Omental fat pad (tissue), 4 donors: ENCODE measurements around the gene HIVEP2. TPM values are rescaled to one million over a fixed set of nuclear protein-coding genes. Genes with fewer than 3 reads are reported as not detected.

Source experiments
- ATAC-seq: fragments of 150-250 bp; one replicate; pipeline ENCODE4 v1.9.1; 2016; ENCODE audit warnings: mild to moderate bottlenecking, moderate library complexity; ENCODE audit not compliant: low FRiP score
- DNase-seq: peaks from one replicate; pipeline ENCODE4 v3.0.0-alpha.2; 2019; ENCODE audit warnings: low spot score
- CTCF ChIP-seq, 3 donors: fragments of 450-650 bp; IDR thresholded peaks; one replicate each; pipeline ENCODE4 v1.5.1; 2016 to 2017; ENCODE audit warnings: antibody characterized with exemption in 3 of 3, mild to moderate bottlenecking in 3 of 3, moderate library complexity in 2 of 3
- total RNA-seq, 4 donors: library from RNA; depleted of rRNA; stranded (reverse); fragments of >200 nt; gene quantifications; one replicate each; pipeline ENCODE4 v1.1.0, GENCODE V29; 2016

The HIVEP2 gene
- total RNA-seq, 4 donors from 2014 or later, result 14.9 to 47.3 (median 26.9) TPM

GRCh38 chr6:142868917-142869316, 76.1 kb downstream of the HIVEP2 start:
- ATAC-seq, result no peak
- no peak for TF ChIP-seq CTCF (IDR thresholded peaks at IDR 0.05)

GRCh38 chr6:142867988-142868812, 76.8 kb downstream of the HIVEP2 start:
- no peak for TF ChIP-seq CTCF (IDR thresholded peaks at IDR 0.05)
- DNase-seq (no peak), ATAC-seq (no peak)

More at GRCh38 chr6:142868917-142869316, 76.1 kb downstream of the HIVEP2 start:
- DNase-seq, result no peak

GRCh38 chr6:142867355-142867801, 77.6 kb downstream of the HIVEP2 start:
- ATAC-seq (no peak), DNase-seq (no peak)
- no peak for TF ChIP-seq CTCF (IDR thresholded peaks at IDR 0.05)

GRCh38 chr6:142863981-142864380, 81.0 kb downstream of the HIVEP2 start:
- DNase-seq (no peak), ATAC-seq (no peak)
- TF ChIP-seq CTCF (IDR thresholded peaks at IDR 0.05), result no peak

GRCh38 chr6:142861711-142862110, 83.3 kb downstream of the HIVEP2 start:
- DNase-seq (no peak), ATAC-seq (no peak)
- no peak for TF ChIP-seq CTCF (IDR thresholded peaks at IDR 0.05)

GRCh38 chr6:142860498-142860897, 84.5 kb downstream of the HIVEP2 start:
- no peak for ATAC-seq
- DNase-seq, result no peak
- TF ChIP-seq CTCF (IDR thresholded peaks at IDR 0.05), result no peak
